HepG2 (cell line): ENCODE measurements around the gene SPHK2. TPM values are rescaled to one million over a fixed set of nuclear protein-coding genes. Genes with fewer than 3 reads are reported as not detected.
A peak's percentile ranks its signal among the peaks of the same experiment; 100 is the strongest.

Experiments
- AGO1 ChIP-seq: fragments of 200-400 bp; formaldehyde crosslinking; IDR thresholded peaks from 2 replicates; pipeline ENCODE4 v1.6.1; 2017; ENCODE audit warnings: mild to moderate bottlenecking, low read depth, low read length, moderate library complexity; ENCODE audit not compliant: poor library complexity, severe bottlenecking
- ETV6 ChIP-seq: sonication (generic); formaldehyde crosslinking; conservative IDR thresholded peaks from 2 replicates; pipeline ENCODE4 v1.4.0; 2020; ENCODE audit warnings: missing genetic modification reagents
- FOXO1 ChIP-seq: sonication (generic); formaldehyde crosslinking; IDR thresholded peaks from 2 replicates; pipeline ENCODE4 v1.4.0; 2020; ENCODE audit warnings: missing genetic modification reagents
- HNRNPLL ChIP-seq: fragments of 200-400 bp; formaldehyde crosslinking; IDR thresholded peaks from 2 replicates; pipeline ENCODE4 v1.6.1; 2017; ENCODE audit warnings: mild to moderate bottlenecking, low read depth, low read length; ENCODE audit not compliant: poor library complexity, severe bottlenecking
- IRF9 ChIP-seq: sonication (generic); formaldehyde crosslinking; IDR thresholded peaks from 2 replicates; pipeline ENCODE4 v1.8.0; 2022; ENCODE audit warnings: missing genetic modification reagents, mild to moderate bottlenecking, borderline replicate concordance
- LCORL ChIP-seq, 2 experiments: fragments of 450-650 bp in 1 of 2; sonication (generic) in 1 of 2; formaldehyde crosslinking in 1 of 2; IDR thresholded peaks; 2 replicates each; pipeline versions ENCODE4 v1.5.0 to v1.6.1; 2017 to 2020; ENCODE audit warnings: antibody characterized with exemption in 1 of 2, missing genetic modification reagents in 1 of 2
- MIER2 ChIP-seq: IDR thresholded peaks from 2 replicates; pipeline ENCODE4 v1.6.1; 2016; ENCODE audit warnings: missing biosample characterization, missing genetic modification reagents
- MYPOP ChIP-seq: sonication (generic); formaldehyde crosslinking; IDR thresholded peaks from 2 replicates; pipeline ENCODE4 v1.8.1; 2023; ENCODE audit warnings: mild to moderate bottlenecking, moderate library complexity, missing genetic modification reagents
- NCOA1 ChIP-seq: sonication (generic); formaldehyde crosslinking; IDR thresholded peaks from 2 replicates; pipeline ENCODE4 v1.9.0; 2021; ENCODE audit warnings: missing genetic modification reagents
- PLRG1 ChIP-seq: fragments of 450-650 bp; conservative IDR thresholded peaks from 2 replicates; pipeline ENCODE4 v1.6.1; 2016
- RAD21 ChIP-seq: fragments of 450-650 bp; formaldehyde crosslinking; IDR thresholded peaks from 2 replicates; pipeline ENCODE4 v1.5.0; 2020; ENCODE audit warnings: mild to moderate bottlenecking
- RERE ChIP-seq: IDR thresholded peaks from 2 replicates; pipeline ENCODE4 v1.6.1; 2016; ENCODE audit warnings: low read depth, missing genetic modification reagents, missing compliant biosample characterization
- RFXAP ChIP-seq: sonication (generic); formaldehyde crosslinking; IDR thresholded peaks from 2 replicates; pipeline ENCODE4 v1.4.0; 2020; ENCODE audit warnings: missing genetic modification reagents, borderline replicate concordance
- TARDBP ChIP-seq: sonication (generic); formaldehyde crosslinking; IDR thresholded peaks from 2 replicates; pipeline ENCODE4 v1.8.0; 2022; ENCODE audit warnings: mild to moderate bottlenecking, missing genetic modification reagents
- U2AF2 ChIP-seq: fragments of 200-400 bp; formaldehyde crosslinking; IDR thresholded peaks from 2 replicates; pipeline ENCODE4 v1.6.1; 2017; ENCODE audit warnings: low read depth, mild to moderate bottlenecking, low read length
- ZBTB7A ChIP-seq: sonication (generic); formaldehyde crosslinking; IDR thresholded peaks from 2 replicates; pipeline ENCODE4 v1.8.0; 2022; ENCODE audit warnings: mild to moderate bottlenecking, missing genetic modification reagents
- ZFP36L2 ChIP-seq: sonication (generic); formaldehyde crosslinking; IDR thresholded peaks from 2 replicates; pipeline ENCODE4 v1.4.0; 2020; ENCODE audit warnings: missing genetic modification reagents
- ZNF230 ChIP-seq: sonication (generic); formaldehyde crosslinking; IDR thresholded peaks from 2 replicates; pipeline ENCODE4 v1.4.0; 2020; ENCODE audit warnings: mild to moderate bottlenecking, missing genetic modification reagents
- ZNF317 ChIP-seq: sonication (generic); formaldehyde crosslinking; IDR thresholded peaks from 2 replicates; pipeline ENCODE4 v1.5.0; 2020; ENCODE audit warnings: mild to moderate bottlenecking, missing genetic modification reagents
- ZNF710 ChIP-seq: sonication (generic); formaldehyde crosslinking; IDR thresholded peaks from 2 replicates; pipeline ENCODE4 v1.5.0; 2020; ENCODE audit warnings: mild to moderate bottlenecking, missing genetic modification reagents, borderline replicate concordance
- polyA plus RNA-seq, 8 experiments: library from polyadenylated mRNA; depleted of rRNA in 3 of 8; stranded (reverse) in 7 of 8; unstranded in 1 of 8; fragments of >200 nt; fragmentation: Illumina TruSeq in 4 of 8; extraction: Trizol in 4 of 8; gene quantifications; 2 replicates each; pipeline versions ENCODE4 v1.2.1 to v1.2.3, GENCODE V29; 2011 to 2016; ENCODE audit warnings: low read depth in 4 of 8, missing spikeins in 1 of 8, mixed read lengths in 1 of 8; ENCODE audit not compliant: insufficient read depth in 1 of 8
- total RNA-seq, 5 experiments: library from RNA; depleted of rRNA; stranded (reverse); fragments of >200 nt; fragmentation: Illumina TruSeq; extraction: Trizol; gene quantifications; 2 replicates each; pipeline ENCODE4 v1.2.3, GENCODE V29; 2016; ENCODE audit warnings: low read depth in 1 of 5

Gene SPHK2
- total and polyA plus RNA-seq, 2 of the 13 experiments (the other 11 are each of a cell fraction or from before 2014, with no cell fraction given): 2.9 to 14.4 TPM

GRCh38 chr19:48646001-48646721 is 26.9 kb downstream of the SPHK2 start, which contains the start of gene CA11 (continued):
- TF ChIP-seq RAD21 (peak; percentile 88), HNRNPLL (peak; percentile 46), ZBTB7A (CRISPR knock-in tag) (peak; percentile 21; the same call in 1 of the 2 replicates), ZNF317 (CRISPR knock-in tag) (0 out of 2 replicates have a peak, but pooled peaks have one; percentile 21), RERE (CRISPR knock-in tag) (no peak), RFXAP (CRISPR knock-in tag) (no peak), FOXO1 (no peak), ZNF230 (CRISPR knock-in tag) (no peak), U2AF2 (peak; percentile 96), ETV6 (no peak), PLRG1 (no peak), TARDBP (no peak), LCORL (IDR thresholded peaks at IDR 0.05) (no peak), LCORL (CRISPR knock-in tag; IDR thresholded peaks at IDR 0.05) (no peak), ZFP36L2 (CRISPR knock-in tag) (no peak), NCOA1 (no peak), IRF9 (CRISPR knock-in tag) (peak; percentile 56; the same call in 1 of the 2 replicates), AGO1 (no peak), MIER2 (CRISPR knock-in tag) (no peak), ZNF710 (CRISPR knock-in tag) (peak; percentile 46; the same call in 1 of the 2 replicates), MYPOP (CRISPR knock-in tag) (0 out of 2 replicates have a peak, but pooled peaks have one; percentile 20)
